Measurements from ENCODE around the gene CASP9. TPM values are rescaled to one million over a fixed set of nuclear protein-coding genes. Genes with fewer than 3 reads are reported as not detected.
A peak's percentile ranks its signal among the peaks of the same experiment; 100 is the strongest.

The CASP9 gene
- total and polyA plus RNA-seq, 3 experiments from 2014 or later: 9.2 to 9.8 (median 9.6) TPM

DNA sequence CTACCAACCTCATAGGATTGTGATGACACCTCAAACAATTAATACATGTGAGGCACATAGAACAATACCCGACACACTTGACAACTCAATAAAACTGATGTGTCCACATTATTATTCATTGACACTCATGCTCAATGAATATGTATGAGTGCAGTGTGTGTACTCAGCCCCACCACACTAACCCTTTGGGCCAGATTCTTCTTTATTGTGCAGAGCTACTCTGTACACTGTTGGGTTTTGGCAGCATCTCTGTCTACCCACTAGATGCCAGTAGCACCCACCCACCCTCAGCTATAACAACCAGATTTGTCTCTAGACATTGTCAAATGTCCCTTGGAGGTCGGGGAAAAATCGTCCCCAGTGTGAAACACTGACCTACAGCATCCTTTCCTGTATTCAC, 10.1 kb downstream of the CASP9 start:
- ChIA-PET POLR2A (no interaction called here), CTCF (no interaction called here)
- peaks cover 4 to 59% (median 22%) of the 10 kb centered on the region in 3 donors for H3K36me3 Mint-ChIP-seq
- no peak overlapping the region for H3K4me3 ChIP-seq (ENCODE audit: low read length)
- H3K4me1 Mint-ChIP-seq: peaks cover 12 to 20% (median 14%) of the 10 kb centered on the region in 3 donors
- H3K27me3 Mint-ChIP-seq: peaks cover 0 to 2% of the 10 kb centered on the region in 2 donors
- H3K4me3 Mint-ChIP-seq: no peak overlapping the region
- H3K27ac Mint-ChIP-seq: peak overlapping the region in 2 of 8 donors; percentile 36 to 43
- peaks cover 5% of the 10 kb centered on the region for H3K36me3 ChIP-seq (ENCODE audit: insufficient read depth, low read length)
- no peaks in the 10 kb centered on the region for H3K9me3 Mint-ChIP-seq
- no peak overlapping the region for H3K27ac ChIP-seq (ENCODE audit: low read depth, low read length)
- peaks cover 5% of the 10 kb centered on the region for H3K4me1 ChIP-seq (ENCODE audit: insufficient read depth, low read length)
- DNase-seq: no peak
- no peaks in the 10 kb centered on the region for H3K9me3 ChIP-seq (ENCODE audit: low read length)
- H3K27me3 ChIP-seq (ENCODE audit: insufficient read depth, low read length, poor library complexity, severe bottlenecking): no peaks in the 10 kb centered on the region

DNA sequence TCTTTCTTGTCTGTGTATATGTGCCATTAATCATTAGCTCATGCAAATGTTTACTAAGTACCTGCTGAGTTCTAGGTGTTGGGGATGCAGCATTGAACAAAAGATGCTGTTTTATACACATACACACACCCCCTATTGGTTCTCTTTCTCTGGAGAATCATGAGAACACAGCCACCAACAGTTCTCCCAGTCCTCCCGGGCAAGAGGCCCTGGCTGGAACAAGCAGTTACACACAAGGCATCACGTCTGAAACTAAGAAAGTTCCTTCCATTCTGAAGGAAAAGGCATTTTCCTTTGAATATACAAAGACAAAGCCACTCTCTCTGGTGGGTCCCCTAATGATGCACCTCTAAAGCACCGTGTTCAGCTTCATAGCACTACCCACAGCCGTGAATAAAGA, 10.8 kb downstream of the CASP9 start:
- no peaks in the 10 kb centered on the region for H3K9me3 ChIP-seq (ENCODE audit: low read length)
- no peak overlapping the region for H3K4me3 Mint-ChIP-seq
- CTCF ChIA-PET: no interaction called here

DNA sequence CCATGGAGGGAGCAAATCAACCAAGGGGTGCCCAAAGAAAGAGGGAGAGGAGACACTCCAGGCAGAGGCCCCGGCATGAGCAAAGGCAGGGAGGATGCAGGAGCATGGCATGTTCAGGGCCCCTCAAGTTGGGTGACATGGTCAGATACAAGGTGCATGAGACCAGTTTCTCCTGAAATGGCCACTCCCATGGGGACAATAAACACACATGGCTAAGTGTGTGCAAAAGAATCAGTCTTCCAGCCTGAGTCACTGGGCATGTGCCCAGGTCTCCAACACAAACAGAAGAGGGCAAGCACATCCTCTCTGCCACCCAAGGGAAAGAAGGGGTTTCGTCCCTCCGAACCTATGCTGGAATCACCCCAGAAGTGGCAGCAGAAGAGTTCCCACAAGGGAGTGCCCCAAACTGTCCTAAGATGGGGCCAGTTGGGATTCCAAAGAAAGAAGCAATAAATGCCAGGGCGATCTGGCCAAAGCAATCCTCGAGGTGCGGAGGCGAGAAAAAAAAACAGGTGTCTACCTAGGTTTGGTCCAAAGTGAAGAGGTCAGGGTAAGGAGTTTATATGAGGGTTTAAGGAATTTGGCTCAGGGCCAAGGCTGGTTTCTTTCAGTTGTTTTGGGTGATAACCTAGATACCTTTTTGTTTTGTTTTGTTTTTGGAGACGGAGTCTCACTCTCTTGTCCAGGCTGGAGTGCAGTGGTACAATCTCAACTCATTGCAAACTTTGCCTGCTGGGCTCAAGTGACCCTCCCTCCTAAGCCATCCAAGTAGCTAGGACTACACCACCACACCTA, 13.2 kb downstream of the CASP9 start:
- POLR2A ChIA-PET: no interaction called here
- no peak for DNase-seq
- H3K27me3 ChIP-seq (ENCODE audit: insufficient read depth, low read length, poor library complexity, severe bottlenecking): no peaks in the 10 kb centered on the region
- no peak overlapping the region for H3K4me3 ChIP-seq (ENCODE audit: low read length)
- H3K4me1 ChIP-seq (ENCODE audit: insufficient read depth, low read length): peaks cover 5% of the 10 kb centered on the region
- CTCF ChIA-PET: no interaction called here
- Mint-ChIP-seq H3K9me3 (no peaks in the 10 kb centered on the region), H3K36me3 (peaks cover 0 to 49% (median 15%) of the 10 kb centered on the region in 3 donors), H3K27me3 (peaks cover 0 to 2% of the 10 kb centered on the region in 2 donors), H3K27ac (peak overlapping the region in 1 of 8 donors; percentile 18), H3K4me3 (no peak overlapping the region), H3K4me1 (peaks cover 10 to 15% (median 14%) of the 10 kb centered on the region in 3 donors)
- no peaks in the 10 kb centered on the region for H3K9me3 ChIP-seq (ENCODE audit: low read length)
- no peak overlapping the region for H3K27ac ChIP-seq (ENCODE audit: low read depth, low read length)
- peaks cover 5% of the 10 kb centered on the region for H3K36me3 ChIP-seq (ENCODE audit: insufficient read depth, low read length)

More for the DNA sequence above, 10.8 kb downstream of the CASP9 start:
- Histone ChIP-seq H3K27me3 (ENCODE audit: insufficient read depth, low read length, poor library complexity, severe bottlenecking) (no peaks in the 10 kb centered on the region), H3K36me3 (ENCODE audit: insufficient read depth, low read length) (peaks cover 5% of the 10 kb centered on the region), H3K4me1 (ENCODE audit: insufficient read depth, low read length) (peaks cover 5% of the 10 kb centered on the region), H3K27ac (ENCODE audit: low read depth, low read length) (no peak overlapping the region), H3K4me3 (ENCODE audit: low read length) (no peak overlapping the region)
- H3K27me3 Mint-ChIP-seq: peaks cover 0 to 2% of the 10 kb centered on the region in 2 donors
- H3K4me1 Mint-ChIP-seq: peaks cover 10 to 17% (median 14%) of the 10 kb centered on the region in 3 donors
- POLR2A ChIA-PET: no interaction called here
- no peak overlapping the region for H3K27ac Mint-ChIP-seq
- DNase-seq: no peak
- peaks cover 4 to 55% (median 21%) of the 10 kb centered on the region in 3 donors for H3K36me3 Mint-ChIP-seq
- H3K9me3 Mint-ChIP-seq: no peaks in the 10 kb centered on the region

DNA sequence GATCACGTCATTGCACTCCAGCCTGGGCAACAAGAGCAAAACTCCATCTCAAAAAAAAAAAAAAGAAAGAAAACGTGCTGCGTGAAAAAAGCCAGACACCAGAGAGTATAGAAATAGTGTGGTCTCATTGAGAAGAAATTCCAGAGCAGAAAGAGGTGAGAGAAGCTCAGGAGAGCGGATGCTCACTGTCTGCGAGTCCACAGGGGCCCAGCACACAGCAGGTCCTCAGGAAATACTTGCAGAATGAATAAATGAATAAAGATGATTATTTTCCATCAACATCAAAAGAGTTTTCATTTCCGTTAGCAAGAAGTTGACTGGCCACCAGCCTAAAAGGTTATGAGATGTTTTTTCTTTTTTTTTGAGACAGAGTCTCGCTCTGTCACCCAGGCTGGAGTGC, 14.4 kb downstream of the CASP9 start:
- Histone ChIP-seq H3K9me3 (ENCODE audit: low read length) (no peaks in the 10 kb centered on the region), H3K4me1 (ENCODE audit: insufficient read depth, low read length) (no peaks in the 10 kb centered on the region), H3K36me3 (ENCODE audit: insufficient read depth, low read length) (peaks cover 5% of the 10 kb centered on the region), H3K27ac (ENCODE audit: low read depth, low read length) (no peak overlapping the region), H3K4me3 (ENCODE audit: low read length) (no peak overlapping the region), H3K27me3 (ENCODE audit: insufficient read depth, low read length, poor library complexity, severe bottlenecking) (no peaks in the 10 kb centered on the region)
- H3K36me3 Mint-ChIP-seq: peaks cover 0 to 53% (median 15%) of the 10 kb centered on the region in 3 donors
- H3K4me1 Mint-ChIP-seq: peaks cover 4 to 7% (median 7%) of the 10 kb centered on the region in 3 donors
- no peak for DNase-seq
- no peak overlapping the region for H3K4me3 Mint-ChIP-seq
- POLR2A ChIA-PET: no interaction called here
- peaks cover 0 to 2% of the 10 kb centered on the region in 2 donors for H3K27me3 Mint-ChIP-seq
- no peak overlapping the region for H3K27ac Mint-ChIP-seq
- no peaks in the 10 kb centered on the region for H3K9me3 Mint-ChIP-seq
- CTCF ChIA-PET: no interaction called here

DNA sequence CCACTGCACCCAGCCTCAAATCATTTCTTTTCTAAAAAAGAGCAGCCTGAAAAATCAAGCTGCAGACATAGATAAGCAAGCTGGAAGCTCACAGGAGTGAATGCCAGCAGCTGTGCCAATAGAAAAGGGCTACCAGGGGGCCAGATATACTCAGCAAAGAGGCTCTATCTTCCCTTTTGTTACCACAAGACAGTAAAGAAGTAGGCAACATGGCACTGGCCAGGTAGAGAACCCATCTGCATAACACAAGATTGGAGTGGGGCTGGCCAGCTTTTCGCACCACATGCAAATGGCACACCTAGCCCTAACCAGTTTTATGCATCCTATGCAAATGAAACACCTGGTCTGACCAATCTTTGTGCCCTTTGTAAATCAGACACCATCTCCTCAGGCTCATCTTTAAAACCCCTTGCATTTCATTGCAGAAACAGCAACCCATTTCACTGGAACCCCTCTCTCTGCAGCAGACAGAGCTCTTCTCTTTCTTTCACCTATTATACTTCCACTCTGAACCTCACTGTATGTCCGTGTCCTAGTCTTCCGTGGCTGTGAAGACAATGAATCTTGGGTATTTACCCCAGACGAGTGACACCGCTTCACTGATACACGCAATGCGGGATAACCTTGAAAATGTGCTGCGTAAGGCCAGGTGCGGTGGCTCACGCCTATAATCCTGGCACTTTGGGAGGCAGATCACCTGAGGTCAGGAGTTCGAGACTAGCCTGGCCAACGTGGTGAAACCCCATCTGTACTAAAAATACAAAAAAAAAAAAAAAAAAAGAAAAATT, 15.1 kb downstream of the CASP9 start:
- Mint-ChIP-seq H3K36me3 (peaks cover 0 to 53% (median 11%) of the 10 kb centered on the region in 3 donors), H3K4me1 (peaks cover 1 to 4% (median 2%) of the 10 kb centered on the region in 3 donors), H3K9me3 (no peaks in the 10 kb centered on the region), H3K27me3 (peaks cover 0 to 2% of the 10 kb centered on the region in 2 donors), H3K4me3 (no peak overlapping the region), H3K27ac (peak overlapping the region in 1 of 8 donors; percentile 3)
- ChIA-PET POLR2A (interaction anchor here (0.6 kb wide), 1 partner anchor 11 kb away, joined by 3 read pairs; no protein-coding TSS in a partner anchor), CTCF (no interaction called here)
- DNase-seq: no peak
- peaks cover 5% of the 10 kb centered on the region for H3K36me3 ChIP-seq (ENCODE audit: insufficient read depth, low read length)
- H3K27ac ChIP-seq (ENCODE audit: low read depth, low read length): no peak overlapping the region
- H3K4me3 ChIP-seq (ENCODE audit: low read length): no peak overlapping the region
- H3K27me3 ChIP-seq (ENCODE audit: insufficient read depth, low read length, poor library complexity, severe bottlenecking): no peaks in the 10 kb centered on the region
- no peaks in the 10 kb centered on the region for H3K4me1 ChIP-seq (ENCODE audit: insufficient read depth, low read length)
- no peaks in the 10 kb centered on the region for H3K9me3 ChIP-seq (ENCODE audit: low read length)

DNA sequence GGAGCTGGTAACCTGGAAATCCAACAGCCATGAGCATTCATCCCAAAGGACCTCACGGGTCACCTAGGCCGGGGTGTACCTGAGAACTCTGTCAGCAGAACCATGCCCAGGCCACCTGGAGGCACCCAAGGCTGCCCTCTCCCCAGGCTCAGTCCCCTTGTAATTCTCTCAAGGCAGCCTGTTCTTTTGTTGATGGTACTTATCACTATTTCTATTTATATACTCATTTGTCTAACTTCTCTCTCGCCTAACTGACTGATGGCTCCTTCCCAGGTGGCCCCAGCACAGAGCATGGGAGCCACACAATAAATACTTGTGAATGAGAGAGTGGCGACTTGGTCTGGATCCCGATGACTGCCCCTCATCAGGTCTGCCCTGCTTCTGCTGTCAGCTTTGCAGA, 16.7 kb downstream of the CASP9 start:
- Mint-ChIP-seq H3K27me3 (no peaks in the 10 kb centered on the region), H3K4me3 (no peak overlapping the region), H3K4me1 (peaks cover 0 to 3% (median 0%) of the 10 kb centered on the region in 3 donors), H3K27ac (no peak overlapping the region), H3K36me3 (peaks cover 0 to 55% (median 9%) of the 10 kb centered on the region in 3 donors), H3K9me3 (no peaks in the 10 kb centered on the region)
- Histone ChIP-seq H3K4me3 (ENCODE audit: low read length) (no peak overlapping the region), H3K27me3 (ENCODE audit: insufficient read depth, low read length, poor library complexity, severe bottlenecking) (no peaks in the 10 kb centered on the region), H3K27ac (ENCODE audit: low read depth, low read length) (no peak overlapping the region), H3K4me1 (ENCODE audit: insufficient read depth, low read length) (no peaks in the 10 kb centered on the region), H3K36me3 (ENCODE audit: insufficient read depth, low read length) (no peaks in the 10 kb centered on the region), H3K9me3 (ENCODE audit: low read length) (no peaks in the 10 kb centered on the region)
- no peak for DNase-seq
- POLR2A ChIA-PET: no interaction called here
- CTCF ChIA-PET: no interaction called here

DNA sequence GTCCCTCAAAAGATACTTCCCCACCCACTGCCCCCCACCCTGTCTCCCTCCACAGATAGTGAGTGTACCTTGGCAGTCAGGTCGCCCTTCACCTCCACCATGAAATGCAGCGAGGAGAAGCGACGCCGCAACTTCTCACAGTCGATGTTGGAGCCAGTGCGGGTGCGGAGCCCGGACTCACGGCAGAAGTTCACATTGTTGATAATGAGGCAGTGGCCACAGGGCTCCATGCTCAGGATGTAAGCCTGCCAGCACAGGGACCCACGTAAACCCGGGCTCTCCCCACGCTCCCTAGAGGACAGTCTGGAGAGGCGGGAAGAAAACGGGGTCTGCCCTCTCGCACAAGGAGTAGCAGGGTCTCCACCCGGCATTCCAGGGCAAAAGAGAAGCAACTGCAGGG, 17.2 kb downstream of the CASP9 start:
- Mint-ChIP-seq H3K27ac (no peak overlapping the region), H3K4me1 (peaks cover 0 to 3% (median 0%) of the 10 kb centered on the region in 3 donors), H3K4me3 (no peak overlapping the region), H3K36me3 (peaks cover 0 to 54% (median 9%) of the 10 kb centered on the region in 3 donors), H3K9me3 (no peaks in the 10 kb centered on the region), H3K27me3 (no peaks in the 10 kb centered on the region)
- no peaks in the 10 kb centered on the region for H3K27me3 ChIP-seq (ENCODE audit: insufficient read depth, low read length, poor library complexity, severe bottlenecking)
- H3K4me3 ChIP-seq (ENCODE audit: low read length): no peak overlapping the region
- no peaks in the 10 kb centered on the region for H3K4me1 ChIP-seq (ENCODE audit: insufficient read depth, low read length)
- no peaks in the 10 kb centered on the region for H3K36me3 ChIP-seq (ENCODE audit: insufficient read depth, low read length)
- CTCF ChIA-PET: no interaction called here
- H3K9me3 ChIP-seq (ENCODE audit: low read length): no peaks in the 10 kb centered on the region
- no peak for DNase-seq
- POLR2A ChIA-PET: no interaction called here
- no peak overlapping the region for H3K27ac ChIP-seq (ENCODE audit: low read depth, low read length)

DNA sequence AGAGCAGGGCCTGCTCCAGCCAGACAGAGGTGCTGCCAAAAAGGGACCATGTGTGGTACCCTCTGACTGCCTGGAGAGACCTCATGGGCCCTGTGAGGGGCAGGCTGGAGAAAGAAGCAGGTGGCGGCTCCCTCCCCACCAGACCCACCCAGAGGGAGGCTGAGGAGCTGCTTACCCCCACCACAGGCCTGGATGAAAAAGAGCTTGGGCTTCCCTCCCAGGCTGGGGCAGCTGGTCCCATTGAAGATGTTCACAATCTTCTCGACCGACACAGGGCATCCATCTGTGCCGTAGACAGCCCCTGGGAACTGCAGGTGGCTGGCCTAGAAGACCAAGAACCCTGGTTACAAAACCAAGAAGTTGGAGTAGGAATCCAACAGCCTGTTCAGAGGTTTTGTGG, 19.6 kb downstream of the CASP9 start:
- no peak overlapping the region for H3K27ac ChIP-seq (ENCODE audit: low read depth, low read length)
- no peaks in the 10 kb centered on the region for H3K27me3 ChIP-seq (ENCODE audit: insufficient read depth, low read length, poor library complexity, severe bottlenecking)
- no peak for DNase-seq
- Mint-ChIP-seq H3K4me1 (no peaks in the 10 kb centered on the region), H3K9me3 (no peaks in the 10 kb centered on the region), H3K27me3 (no peaks in the 10 kb centered on the region), H3K36me3 (peaks cover 2 to 57% (median 3%) of the 10 kb centered on the region in 3 donors), H3K4me3 (no peak overlapping the region), H3K27ac (peak overlapping the region in 2 of 8 donors; percentile 17 to 29)
- no peaks in the 10 kb centered on the region for H3K9me3 ChIP-seq (ENCODE audit: low read length)
- H3K4me1 ChIP-seq (ENCODE audit: insufficient read depth, low read length): no peaks in the 10 kb centered on the region
- CTCF ChIA-PET: no interaction called here
- H3K4me3 ChIP-seq (ENCODE audit: low read length): no peak overlapping the region
- no peaks in the 10 kb centered on the region for H3K36me3 ChIP-seq (ENCODE audit: insufficient read depth, low read length)
- POLR2A ChIA-PET: no interaction called here

Data from CD8-positive, alpha-beta memory T cell (primary cell).